LNCAP (cell line): ENCODE measurements around the gene SYNGAP1.

Experiments used
- TF ChIP-seq, protein P1 (sequence below): fragments of 450-650 bp; IDR thresholded peaks from 2 replicates; pipeline ENCODE4 v1.5.1; 2017; ENCODE audit warnings: mild to moderate bottlenecking

SYNGAP1 gene

DNA sequence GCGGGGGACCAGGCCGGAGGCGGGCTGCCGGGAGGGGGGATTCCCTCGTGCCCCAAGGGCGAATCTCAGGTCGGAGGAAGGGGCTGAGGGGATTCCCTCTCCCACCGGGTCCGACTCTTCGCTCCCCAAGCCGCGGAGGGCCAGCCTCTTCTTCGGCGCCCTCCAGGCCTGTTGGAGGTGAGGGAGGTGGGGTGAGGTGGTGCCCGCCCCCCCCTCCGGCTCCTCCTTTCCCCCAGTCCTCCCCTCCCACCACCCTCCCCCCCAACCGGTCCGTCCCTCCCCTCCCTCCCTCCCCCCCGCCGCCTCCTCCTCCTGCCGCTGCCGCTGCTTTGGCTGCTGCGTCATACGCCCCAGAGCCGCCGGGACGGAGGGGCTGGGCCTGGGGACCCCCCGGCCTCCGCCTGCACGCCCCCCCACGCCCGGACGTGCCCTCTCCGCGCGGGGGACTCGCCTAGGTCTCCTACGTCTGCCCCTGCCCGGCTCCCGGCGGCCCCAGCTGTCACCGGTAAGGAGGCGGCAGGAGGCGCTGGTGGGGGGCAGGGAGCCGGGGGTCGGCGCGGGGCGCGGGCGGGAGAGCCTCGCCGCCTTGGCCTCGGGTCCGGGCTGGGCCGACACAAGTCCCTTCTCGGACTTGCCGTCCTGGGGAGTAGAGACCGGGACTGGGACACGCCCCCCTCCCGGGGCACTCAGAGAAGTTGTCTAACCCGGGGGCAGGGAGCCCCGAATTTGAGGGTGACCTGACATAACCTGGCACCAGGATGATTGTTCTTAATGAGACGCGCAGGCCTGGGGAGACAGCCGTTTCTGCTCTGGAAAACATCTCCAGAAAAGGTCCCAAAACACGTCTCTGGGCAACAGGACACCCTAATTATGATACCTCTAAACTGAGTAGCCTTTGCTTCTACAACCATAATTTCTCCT lies 8.9 kb upstream of the SYNGAP1 start, which contains the start of gene PHF1:
Gene PHF1 (plus strand): TSS at position 304 of the 921 bp plus-strand sequence. CDS start 1,250 bp downstream, outside the sequence.
- TF ChIP-seq, protein P1, sequence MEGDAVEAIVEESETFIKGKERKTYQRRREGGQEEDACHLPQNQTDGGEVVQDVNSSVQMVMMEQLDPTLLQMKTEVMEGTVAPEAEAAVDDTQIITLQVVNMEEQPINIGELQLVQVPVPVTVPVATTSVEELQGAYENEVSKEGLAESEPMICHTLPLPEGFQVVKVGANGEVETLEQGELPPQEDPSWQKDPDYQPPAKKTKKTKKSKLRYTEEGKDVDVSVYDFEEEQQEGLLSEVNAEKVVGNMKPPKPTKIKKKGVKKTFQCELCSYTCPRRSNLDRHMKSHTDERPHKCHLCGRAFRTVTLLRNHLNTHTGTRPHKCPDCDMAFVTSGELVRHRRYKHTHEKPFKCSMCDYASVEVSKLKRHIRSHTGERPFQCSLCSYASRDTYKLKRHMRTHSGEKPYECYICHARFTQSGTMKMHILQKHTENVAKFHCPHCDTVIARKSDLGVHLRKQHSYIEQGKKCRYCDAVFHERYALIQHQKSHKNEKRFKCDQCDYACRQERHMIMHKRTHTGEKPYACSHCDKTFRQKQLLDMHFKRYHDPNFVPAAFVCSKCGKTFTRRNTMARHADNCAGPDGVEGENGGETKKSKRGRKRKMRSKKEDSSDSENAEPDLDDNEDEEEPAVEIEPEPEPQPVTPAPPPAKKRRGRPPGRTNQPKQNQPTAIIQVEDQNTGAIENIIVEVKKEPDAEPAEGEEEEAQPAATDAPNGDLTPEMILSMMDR = no peak

DNA sequence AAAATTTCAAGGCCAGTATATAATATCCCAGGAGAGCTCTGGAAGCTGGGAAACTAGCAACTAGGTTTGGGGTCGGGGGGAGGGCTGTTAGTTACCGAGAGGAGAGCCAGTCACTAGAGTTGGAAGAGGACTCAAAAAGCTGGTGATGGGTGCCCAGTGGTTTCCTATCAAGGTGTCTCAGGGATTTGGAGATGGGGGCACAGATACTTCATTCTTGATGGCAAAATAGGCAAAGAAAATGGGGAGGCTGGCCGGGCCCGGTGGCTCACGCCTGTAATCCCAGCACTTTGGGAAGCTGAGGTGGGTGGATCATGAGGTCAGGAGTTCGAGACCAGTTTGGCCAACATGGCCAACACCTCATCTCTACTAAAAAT lies 8.2 kb upstream of the SYNGAP1 start:
- TF ChIP-seq, protein P1 = no peak

DNA sequence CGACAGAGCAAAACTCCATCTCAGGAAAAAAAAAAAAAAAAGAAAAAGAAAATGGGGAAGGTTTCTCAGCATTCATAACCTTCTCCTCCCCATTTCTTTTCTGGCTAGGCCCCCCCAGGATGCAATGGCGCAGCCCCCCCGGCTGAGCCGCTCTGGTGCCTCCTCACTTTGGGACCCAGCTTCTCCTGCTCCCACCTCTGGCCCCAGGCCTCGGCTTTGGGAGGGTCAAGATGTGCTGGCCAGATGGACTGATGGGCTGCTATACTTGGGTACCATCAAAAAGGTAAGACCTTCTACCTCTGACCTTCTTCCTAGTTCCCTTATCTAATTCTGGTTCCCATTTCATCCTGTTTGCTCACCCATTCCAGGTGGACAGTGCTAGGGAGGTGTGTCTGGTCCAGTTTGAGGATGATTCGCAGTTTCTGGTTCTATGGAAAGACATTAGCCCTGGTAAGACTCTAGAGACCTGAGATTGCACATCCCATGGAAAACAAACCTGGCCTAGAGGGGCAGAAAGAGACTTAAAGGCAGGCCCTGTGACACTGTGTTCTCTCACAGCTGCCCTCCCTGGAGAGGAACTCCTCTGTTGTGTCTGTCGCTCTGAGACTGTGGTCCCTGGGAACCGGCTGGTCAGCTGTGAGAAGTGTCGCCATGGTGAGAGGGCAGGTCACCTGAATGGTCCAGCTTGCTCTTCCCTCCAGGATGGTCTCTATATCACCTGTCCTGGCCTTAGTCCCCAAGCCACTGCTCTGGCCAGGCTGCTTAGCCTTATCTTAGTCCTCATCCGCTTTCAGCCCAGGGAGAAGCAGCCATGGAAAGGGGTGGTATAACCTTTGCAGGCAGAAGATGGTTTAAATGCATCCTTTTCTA lies 7.5 kb upstream of the SYNGAP1 start:
- TF ChIP-seq, protein P1 = no peak

DNA sequence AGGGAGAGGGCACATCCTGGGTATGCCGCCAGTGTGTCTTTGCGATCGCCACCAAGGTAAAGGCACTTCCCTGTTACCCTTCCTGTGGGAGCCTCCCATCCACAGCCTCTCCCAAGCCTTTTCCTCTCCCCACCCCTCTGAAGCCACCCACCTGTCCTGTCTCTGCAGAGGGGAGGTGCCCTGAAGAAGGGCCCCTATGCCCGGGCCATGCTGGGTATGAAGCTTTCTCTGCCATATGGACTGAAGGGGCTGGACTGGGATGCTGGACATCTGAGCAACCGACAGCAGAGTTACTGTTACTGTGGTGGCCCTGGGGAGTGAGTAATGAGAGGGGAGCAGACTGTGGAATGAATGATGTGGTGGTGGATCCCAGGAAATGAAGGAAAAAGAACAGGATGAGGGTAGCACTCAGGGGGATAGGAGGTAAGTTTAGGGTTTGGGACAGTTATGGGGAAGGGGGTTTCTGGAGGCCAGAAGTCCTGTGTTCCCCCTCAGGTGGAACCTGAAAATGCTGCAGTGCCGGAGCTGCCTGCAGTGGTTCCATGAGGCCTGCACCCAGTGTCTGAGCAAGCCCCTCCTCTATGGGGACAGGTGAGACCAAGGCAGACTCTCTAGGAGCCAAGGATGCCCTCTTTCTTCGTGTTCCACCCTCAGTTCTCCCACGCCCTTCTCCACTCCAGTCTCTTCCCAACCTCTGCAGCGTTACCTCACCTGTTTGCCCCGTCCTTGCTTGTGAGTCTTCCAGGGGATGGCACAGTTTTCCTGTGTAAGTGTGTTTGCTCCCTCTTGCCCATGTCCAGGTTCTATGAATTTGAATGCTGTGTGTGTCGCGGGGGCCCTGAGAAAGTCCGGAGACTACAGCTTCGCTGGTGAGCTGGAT lies 6.4 kb upstream of the SYNGAP1 start:
- TF ChIP-seq, protein P1 = no peak

DNA sequence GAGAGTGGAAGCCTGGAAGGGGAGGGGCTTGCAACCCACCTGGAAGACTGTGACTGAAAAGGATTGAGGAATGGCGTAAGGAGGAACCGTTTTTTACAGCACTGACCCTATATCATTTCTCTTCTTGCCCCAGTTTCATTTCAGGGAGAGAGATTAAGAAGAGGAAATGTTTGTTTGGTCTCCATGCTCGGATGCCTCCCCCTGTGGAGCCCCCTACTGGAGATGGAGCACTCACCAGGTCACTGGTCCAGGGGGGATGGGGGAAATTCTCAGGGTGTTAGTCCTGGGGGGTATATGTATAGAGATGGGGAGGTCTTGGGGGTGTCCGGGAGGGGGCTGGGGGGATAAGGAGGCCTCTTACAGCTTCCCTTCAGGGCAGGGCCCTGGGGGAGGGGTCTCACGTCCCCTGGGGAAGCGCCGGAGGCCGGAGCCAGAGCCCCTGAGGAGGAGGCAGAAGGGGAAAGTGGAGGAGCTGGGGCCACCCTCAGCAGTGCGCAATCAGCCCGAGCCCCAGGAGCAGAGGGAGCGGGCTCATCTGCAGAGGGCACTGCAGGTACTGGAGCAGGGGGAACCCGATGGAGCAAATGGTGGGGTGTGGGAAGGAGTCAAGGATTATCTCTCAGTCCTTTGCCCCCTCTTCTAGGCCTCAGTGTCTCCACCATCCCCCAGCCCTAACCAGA lies 5.1 kb upstream of the SYNGAP1 start:
- TF ChIP-seq, protein P1 = peak; percentile 30; the same call in 1 of the 2 replicates

DNA sequence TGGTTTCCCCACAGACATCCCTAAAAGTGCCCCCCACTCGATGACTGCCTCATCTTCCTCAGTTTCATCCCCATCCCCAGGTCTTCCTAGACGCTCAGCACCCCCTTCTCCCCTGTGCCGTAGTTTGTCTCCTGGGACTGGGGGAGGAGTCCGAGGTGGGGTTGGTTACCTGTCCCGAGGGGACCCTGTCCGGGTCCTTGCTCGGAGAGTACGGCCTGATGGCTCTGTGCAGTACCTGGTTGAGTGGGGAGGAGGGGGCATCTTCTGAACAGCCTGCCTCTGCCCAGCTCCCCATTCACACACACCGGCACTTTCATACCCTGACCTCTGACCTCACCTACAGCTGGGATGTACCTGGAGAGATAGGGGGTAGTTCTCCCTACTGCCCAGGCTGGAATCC lies 4.0 kb upstream of the SYNGAP1 start:
- TF ChIP-seq, protein P1 = no peak
